ENCODE measurements around the gene TGFBR3L.
A peak's percentile ranks its signal among the peaks of the same experiment; 100 is the strongest.
"Not testable (repeated sequence)": the region's sequence is repeated elsewhere in the genome, so short reads cannot be mapped to it uniquely, and the experiment has no call there.

TGFBR3L gene

GRCh38 chr19:7914099-7914498, 531 bp upstream of the TGFBR3L start:
- no peak overlapping the region for H3K4me3 ChIP-seq (ENCODE audit: low read depth, low read length)
- TF ChIP-seq, protein P1, sequence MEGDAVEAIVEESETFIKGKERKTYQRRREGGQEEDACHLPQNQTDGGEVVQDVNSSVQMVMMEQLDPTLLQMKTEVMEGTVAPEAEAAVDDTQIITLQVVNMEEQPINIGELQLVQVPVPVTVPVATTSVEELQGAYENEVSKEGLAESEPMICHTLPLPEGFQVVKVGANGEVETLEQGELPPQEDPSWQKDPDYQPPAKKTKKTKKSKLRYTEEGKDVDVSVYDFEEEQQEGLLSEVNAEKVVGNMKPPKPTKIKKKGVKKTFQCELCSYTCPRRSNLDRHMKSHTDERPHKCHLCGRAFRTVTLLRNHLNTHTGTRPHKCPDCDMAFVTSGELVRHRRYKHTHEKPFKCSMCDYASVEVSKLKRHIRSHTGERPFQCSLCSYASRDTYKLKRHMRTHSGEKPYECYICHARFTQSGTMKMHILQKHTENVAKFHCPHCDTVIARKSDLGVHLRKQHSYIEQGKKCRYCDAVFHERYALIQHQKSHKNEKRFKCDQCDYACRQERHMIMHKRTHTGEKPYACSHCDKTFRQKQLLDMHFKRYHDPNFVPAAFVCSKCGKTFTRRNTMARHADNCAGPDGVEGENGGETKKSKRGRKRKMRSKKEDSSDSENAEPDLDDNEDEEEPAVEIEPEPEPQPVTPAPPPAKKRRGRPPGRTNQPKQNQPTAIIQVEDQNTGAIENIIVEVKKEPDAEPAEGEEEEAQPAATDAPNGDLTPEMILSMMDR (IDR thresholded peaks at IDR 0.05; ENCODE audit: control insufficient read depth, extremely low read depth, insufficient read depth): no peak
- no peak for DNase-seq (ENCODE audit: low read depth)

GRCh38 chr19:7915250-7916102, 846 bp downstream of the TGFBR3L start:
- DNase-seq (ENCODE audit: low read depth): no peak
- TF ChIP-seq, protein P1 (IDR thresholded peaks at IDR 0.05; ENCODE audit: control insufficient read depth, extremely low read depth, insufficient read depth): no peak
- peak overlapping the region; percentile 49 for H3K4me3 ChIP-seq (ENCODE audit: low read depth, low read length)

DNA sequence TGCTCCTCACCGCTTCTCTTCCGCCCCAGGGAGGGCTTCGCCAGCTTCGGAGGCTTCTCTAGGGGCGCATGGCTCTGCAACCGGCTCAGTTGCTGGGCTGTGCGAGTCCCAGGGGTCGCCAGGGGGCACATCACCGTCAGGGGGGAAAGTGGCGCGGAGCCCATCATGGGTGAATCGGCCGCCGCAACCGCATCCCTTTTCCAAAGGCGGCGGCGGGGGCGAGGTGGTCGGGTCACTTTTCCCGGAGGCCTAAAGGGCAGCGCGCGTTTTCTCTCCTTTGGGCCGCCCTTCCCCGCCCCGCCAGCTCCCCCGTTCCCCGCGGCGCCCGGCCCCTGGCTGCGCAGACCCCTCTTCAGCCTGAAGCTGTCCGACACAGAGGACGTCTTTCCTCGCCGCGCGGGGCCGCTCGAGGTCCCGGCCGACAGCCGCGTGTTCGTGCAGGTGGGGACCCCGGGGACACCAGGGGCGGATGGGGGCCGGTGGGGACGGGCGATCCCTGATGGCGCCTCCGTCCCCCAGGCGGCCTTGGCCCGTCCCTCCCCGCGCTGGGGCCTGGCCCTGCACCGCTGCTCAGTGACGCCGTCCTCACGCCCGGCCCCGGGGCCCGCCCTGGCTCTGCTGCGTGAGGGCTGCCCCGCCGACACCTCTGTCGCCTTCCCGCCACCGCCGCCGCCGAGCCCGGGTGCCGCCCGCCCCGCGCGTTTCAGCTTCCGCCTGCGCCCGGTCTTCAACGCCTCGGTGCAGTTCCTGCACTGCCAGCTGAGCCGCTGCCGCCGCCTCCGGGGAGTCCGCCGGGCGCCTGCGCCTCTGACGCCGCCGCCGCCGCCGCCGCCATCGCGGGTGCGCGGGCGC, 1.7 kb downstream of the TGFBR3L start:
- DNase-seq (ENCODE audit: low read depth): no peak
- TF ChIP-seq, protein P1 (IDR thresholded peaks at IDR 0.05; ENCODE audit: control insufficient read depth, extremely low read depth, insufficient read depth): 0 out of 2 replicates have a peak, but pooled peaks have one; percentile 13
- H3K4me3 ChIP-seq (ENCODE audit: low read depth, low read length): peak overlapping the region; percentile 49

- no peak for DNase-seq (ENCODE audit: low read depth)
- H3K4me3 ChIP-seq (ENCODE audit: low read depth, low read length): peak overlapping the region; percentile 49
- TF ChIP-seq, protein P1 (IDR thresholded peaks at IDR 0.05; ENCODE audit: control insufficient read depth, extremely low read depth, insufficient read depth): no peak
These were observed 2.3 kb downstream of the TGFBR3L start for GRCh38 chr19:7916955-7917266.

- peak overlapping the region; percentile 49 for H3K4me3 ChIP-seq (ENCODE audit: low read depth, low read length)
- no peak for DNase-seq (ENCODE audit: low read depth)
- TF ChIP-seq, protein P1 (IDR thresholded peaks at IDR 0.05; ENCODE audit: control insufficient read depth, extremely low read depth, insufficient read depth): no peak
These were observed 2.8 kb downstream of the TGFBR3L start for GRCh38 chr19:7917267-7918061.

DNA sequence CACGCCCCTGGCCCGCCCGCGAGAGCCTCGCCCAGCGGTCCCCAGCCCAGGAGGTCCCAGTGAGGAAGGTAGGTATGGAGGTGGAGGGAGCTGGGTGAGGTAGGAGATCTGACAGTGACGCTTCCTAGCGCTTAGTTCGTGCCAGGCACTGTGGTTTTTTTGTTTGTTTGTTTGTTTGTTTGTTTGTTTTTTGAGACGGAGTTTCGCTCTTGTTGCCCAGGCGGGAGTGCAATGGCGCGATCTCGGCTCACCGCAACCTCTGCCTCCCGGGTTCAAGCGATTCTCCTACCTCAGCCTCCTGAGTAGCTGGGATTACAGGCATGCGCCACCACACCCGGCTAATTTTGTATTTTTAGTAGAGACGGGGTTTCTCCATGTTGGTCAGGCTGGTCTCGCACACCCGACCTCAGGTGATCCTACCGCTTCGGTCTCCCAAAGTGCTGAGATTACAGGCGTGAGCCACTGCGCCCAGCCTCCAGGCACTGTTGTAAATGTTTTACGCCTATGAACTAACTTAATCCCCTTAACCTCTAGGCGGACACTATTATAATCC, 3.5 kb downstream of the TGFBR3L start:
- DNase-seq (ENCODE audit: low read depth); H3K4me3 ChIP-seq (ENCODE audit: low read depth, low read length): not testable (repeated sequence)

Data from LNCaP clone FGC (cell line).